HUDEP-2 (cell line): Measurements from ENCODE around the gene TANC1.

Experiments
- DNase-seq, 76 experiments: peaks; one replicate each; lab custom pipeline; 2025; ENCODE audit not compliant: unreplicated experiment in 76 of 76; lab: John Stamatoyannopoulos, UW

The TANC1 gene

GRCh38 chr2:158960193-158960592 lies 8.2 kb upstream of the TANC1 start:
- DNase-seq = no peak

- no peak for DNase-seq
Observed at GRCh38 chr2:158962074-158962473, 6.4 kb upstream of the TANC1 start.

- no peak for DNase-seq
Observed at GRCh38 chr2:158963071-158963470, 5.4 kb upstream of the TANC1 start.

- DNase-seq = no peak
Observed at GRCh38 chr2:158965107-158965506, 3.3 kb upstream of the TANC1 start.

GRCh38 chr2:158965641-158966040 lies 2.8 kb upstream of the TANC1 start:
- DNase-seq = no peak

GRCh38 chr2:158966312-158966711 lies 2.1 kb upstream of the TANC1 start:
- no peak for DNase-seq

- no peak for DNase-seq
Observed at GRCh38 chr2:158967114-158967730, 1.2 kb upstream of the TANC1 start.

- DNase-seq = peak in 4 of 76 experiments; percentile 16 to 28 (median 21)
Observed at GRCh38 chr2:158967731-158968395, 577 bp upstream of the TANC1 start.

GRCh38 chr2:158969162-158969714 lies 798 bp downstream of the TANC1 start:
- peak in 4 of 76 experiments; percentile 6 to 32 (median 24) for DNase-seq

GRCh38 chr2:158969715-158970240 lies 1.3 kb downstream of the TANC1 start:
- peak in 3 of 76 experiments; percentile 14 to 31 (median 30) for DNase-seq

GRCh38 chr2:158970241-158970751 lies 1.9 kb downstream of the TANC1 start:
- no peak for DNase-seq

GRCh38 chr2:158973116-158973956 lies 4.9 kb downstream of the TANC1 start:
- no peak for DNase-seq

GRCh38 chr2:158975271-158975921 lies 7.0 kb downstream of the TANC1 start:
- no peak for DNase-seq

- DNase-seq = no peak
Observed at GRCh38 chr2:158979772-158980171, 11.3 kb downstream of the TANC1 start.

- DNase-seq = peak in 3 of 76 experiments; percentile 2 to 7 (median 5)
Observed at GRCh38 chr2:158984604-158985135, 16.2 kb downstream of the TANC1 start.

- no peak for DNase-seq
Observed at GRCh38 chr2:158988501-158988900, 20.1 kb downstream of the TANC1 start.

GRCh38 chr2:158989165-158989564 lies 20.7 kb downstream of the TANC1 start:
- no peak for DNase-seq

- no peak for DNase-seq
Observed at GRCh38 chr2:158990397-158991214, 22.2 kb downstream of the TANC1 start.

GRCh38 chr2:158993030-158993429 lies 24.6 kb downstream of the TANC1 start:
- no peak for DNase-seq
